K562 (cell line): Measurements from ENCODE around the gene SRRT. TPM values are rescaled to one million over a fixed set of nuclear protein-coding genes. Genes with fewer than 3 reads are reported as not detected.

ENCODE experiments used
- ARID4B ChIP-seq: sonication (generic); formaldehyde crosslinking; IDR thresholded peaks from 2 replicates; pipeline ENCODE4 v1.8.0; 2022; ENCODE audit warnings: mild to moderate bottlenecking, missing genetic modification reagents
- ATF2 ChIP-seq: sonication (generic); formaldehyde crosslinking; IDR thresholded peaks from 2 replicates; pipeline ENCODE4 v1.8.1; 2022; ENCODE audit warnings: missing genetic modification reagents
- BRD4 ChIP-seq: fragments of 200-600 bp; sonication (generic); IDR thresholded peaks from 2 replicates; pipeline ENCODE4 v1.6.1; 2017; ENCODE audit warnings: inconsistent platforms
- CTBP1 ChIP-seq: fragments of 450-650 bp; IDR thresholded peaks from 2 replicates; pipeline ENCODE4 v1.6.1; 2016; ENCODE audit warnings: borderline replicate concordance
- FOXA1 ChIP-seq: fragments of 450-650 bp; IDR thresholded peaks from 2 replicates; pipeline ENCODE4 v1.6.1; 2016; ENCODE audit warnings: mild to moderate bottlenecking, borderline replicate concordance
- FOXP1 ChIP-seq: sonication (generic); formaldehyde crosslinking; IDR thresholded peaks from 2 replicates; pipeline ENCODE4 v1.8.0; 2022; ENCODE audit warnings: mild to moderate bottlenecking, missing genetic modification reagents
- GTF2F1 ChIP-seq: IDR thresholded peaks from 2 replicates; pipeline ENCODE4 v1.6.1; 2011; ENCODE audit warnings: low read depth, low read length, improper control_type of control experiment
- HMG20A ChIP-seq: fragments of 450-650 bp; formaldehyde crosslinking; conservative IDR thresholded peaks from 2 replicates; pipeline ENCODE4 v1.4.0; 2020; ENCODE audit warnings: mild to moderate bottlenecking, mixed read lengths
- ILF3 ChIP-seq: fragments of 450-650 bp; IDR thresholded peaks from 2 replicates; pipeline ENCODE4 v1.6.1; 2018; ENCODE audit warnings: antibody characterized with exemption, mild to moderate bottlenecking, moderate library complexity, borderline replicate concordance
- STAT5A ChIP-seq: IDR thresholded peaks from 2 replicates; pipeline ENCODE4 v1.6.1; 2012; ENCODE audit warnings: low read length, inconsistent platforms, borderline replicate concordance
- TOE1 ChIP-seq, 2 experiments: fragments of 450-650 bp in 1 of 2; sonication (generic) in 1 of 2; formaldehyde crosslinking in 1 of 2; IDR thresholded peaks; 2 replicates each; pipeline versions ENCODE4 v1.7.1 to v1.8.0; 2016 to 2022; ENCODE audit warnings: borderline replicate concordance in 2 of 2, mild to moderate bottlenecking in 2 of 2, antibody characterized with exemption in 1 of 2, inconsistent platforms in 1 of 2, low read depth in 1 of 2, missing genetic modification reagents in 1 of 2, moderate library complexity in 1 of 2
- ZNF232 ChIP-seq: sonication (generic); formaldehyde crosslinking; IDR thresholded peaks from 2 replicates; pipeline ENCODE4 v1.8.0; 2022; ENCODE audit warnings: mild to moderate bottlenecking, missing genetic modification reagents
- ZNF699 ChIP-seq: fragments of 250-450 bp; sonication (Bioruptor Pico); IDR thresholded peaks from 2 replicates; pipeline ENCODE4 v1.8.0; 2021; ENCODE audit warnings: mild to moderate bottlenecking, moderate library complexity; ENCODE audit not compliant: insufficient replicate concordance
- ZNF830 ChIP-seq: fragments of 250-450 bp; sonication (Bioruptor Pico); IDR thresholded peaks from 2 replicates; pipeline ENCODE4 v1.5.0; 2021; ENCODE audit warnings: mild to moderate bottlenecking
- polyA plus RNA-seq, 8 experiments: library from polyadenylated mRNA; depleted of rRNA in 4 of 8; stranded (reverse) in 5 of 8; unstranded in 3 of 8; fragments of >200 nt; fragmentation: Nextera tagmentation in 2 of 8; fragmentation: Illumina TruSeq in 1 of 8; extraction: Ambion mirVana in 2 of 8; extraction: Trizol in 1 of 8; gene quantifications; 2 replicates each; pipeline versions ENCODE4 v1.2.1 to v1.2.3, GENCODE V29; 2011 to 2014; ENCODE audit warnings: inconsistent platforms in 1 of 8, missing spikeins in 1 of 8
- total RNA-seq, 7 experiments: library from RNA; depleted of rRNA in 6 of 7; stranded (reverse); fragments of >200 nt in 6 of 7; fragmentation: Illumina TruSeq in 2 of 7; extraction: Trizol in 2 of 7; gene quantifications; 2 replicates each; pipeline versions ENCODE4 v1.2.1 to v1.2.3, GENCODE V29; 2011 to 2021; ENCODE audit warnings: low replicate concordance in 1 of 7
- TF ChIP-seq, protein P1 (sequence below): fragments of 250-450 bp; sonication (Bioruptor Pico); IDR thresholded peaks from 2 replicates; pipeline ENCODE4 v1.4.0; 2020; ENCODE audit warnings: mild to moderate bottlenecking, moderate library complexity
- TF ChIP-seq, protein P2 (sequence below): fragments of 200-800 bp; sonication (Bioruptor generic); IDR thresholded peaks from 2 replicates; pipeline ENCODE4 v1.6.1; 2017; ENCODE audit warnings: missing genetic modification characterization, missing compliant biosample characterization

Gene SRRT
- total and polyA plus RNA-seq, 9 of the 15 experiments (the other 6 are each of a cell fraction or from before 2014, with no cell fraction given), result 10.3 to 263 (median 84.4) TPM

DNA sequence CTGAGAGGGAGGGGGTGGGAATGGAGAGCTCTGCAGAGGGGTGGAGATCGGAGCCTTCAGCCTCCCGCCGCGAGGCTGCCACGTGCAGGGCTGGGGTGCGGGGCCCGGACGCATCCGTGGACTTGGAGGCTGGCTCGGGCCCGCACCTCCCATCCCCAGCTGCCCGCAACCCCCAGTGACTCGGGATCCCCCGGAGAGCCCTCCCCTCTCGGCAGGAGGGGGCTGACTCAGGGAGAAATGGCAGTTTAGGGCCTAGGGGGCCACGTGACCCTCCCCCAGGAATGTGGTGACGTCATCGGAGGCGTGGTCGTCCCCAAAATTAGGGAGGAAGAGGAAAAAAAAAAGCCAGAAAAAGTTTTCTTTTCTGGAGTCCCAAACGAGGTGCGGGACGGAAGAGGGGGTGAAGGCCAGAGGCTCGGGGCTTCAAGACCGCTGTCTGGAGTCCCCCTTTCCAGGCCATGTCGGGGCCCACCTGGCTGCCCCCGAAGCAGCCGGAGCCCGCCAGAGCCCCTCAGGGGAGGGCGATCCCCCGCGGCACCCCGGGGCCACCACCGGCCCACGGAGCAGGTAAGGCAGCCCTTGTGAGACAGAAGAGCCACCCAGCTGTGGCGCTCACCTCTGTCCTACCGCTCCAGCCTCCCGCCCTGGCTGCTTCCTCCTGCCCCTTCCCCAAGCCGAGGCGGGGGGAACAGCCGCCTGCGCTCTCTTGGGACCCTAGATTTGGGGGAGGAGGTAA lies 7.7 kb upstream of the SRRT start, which contains the start of gene TRIP6 (continued):
- peak; percentile 29; the same call in 1 of the 2 replicates for TF ChIP-seq ARID4B (CRISPR knock-in tag)
- no peak for TF ChIP-seq ZNF830 (CRISPR knock-in tag)
- TF ChIP-seq, protein P1, sequence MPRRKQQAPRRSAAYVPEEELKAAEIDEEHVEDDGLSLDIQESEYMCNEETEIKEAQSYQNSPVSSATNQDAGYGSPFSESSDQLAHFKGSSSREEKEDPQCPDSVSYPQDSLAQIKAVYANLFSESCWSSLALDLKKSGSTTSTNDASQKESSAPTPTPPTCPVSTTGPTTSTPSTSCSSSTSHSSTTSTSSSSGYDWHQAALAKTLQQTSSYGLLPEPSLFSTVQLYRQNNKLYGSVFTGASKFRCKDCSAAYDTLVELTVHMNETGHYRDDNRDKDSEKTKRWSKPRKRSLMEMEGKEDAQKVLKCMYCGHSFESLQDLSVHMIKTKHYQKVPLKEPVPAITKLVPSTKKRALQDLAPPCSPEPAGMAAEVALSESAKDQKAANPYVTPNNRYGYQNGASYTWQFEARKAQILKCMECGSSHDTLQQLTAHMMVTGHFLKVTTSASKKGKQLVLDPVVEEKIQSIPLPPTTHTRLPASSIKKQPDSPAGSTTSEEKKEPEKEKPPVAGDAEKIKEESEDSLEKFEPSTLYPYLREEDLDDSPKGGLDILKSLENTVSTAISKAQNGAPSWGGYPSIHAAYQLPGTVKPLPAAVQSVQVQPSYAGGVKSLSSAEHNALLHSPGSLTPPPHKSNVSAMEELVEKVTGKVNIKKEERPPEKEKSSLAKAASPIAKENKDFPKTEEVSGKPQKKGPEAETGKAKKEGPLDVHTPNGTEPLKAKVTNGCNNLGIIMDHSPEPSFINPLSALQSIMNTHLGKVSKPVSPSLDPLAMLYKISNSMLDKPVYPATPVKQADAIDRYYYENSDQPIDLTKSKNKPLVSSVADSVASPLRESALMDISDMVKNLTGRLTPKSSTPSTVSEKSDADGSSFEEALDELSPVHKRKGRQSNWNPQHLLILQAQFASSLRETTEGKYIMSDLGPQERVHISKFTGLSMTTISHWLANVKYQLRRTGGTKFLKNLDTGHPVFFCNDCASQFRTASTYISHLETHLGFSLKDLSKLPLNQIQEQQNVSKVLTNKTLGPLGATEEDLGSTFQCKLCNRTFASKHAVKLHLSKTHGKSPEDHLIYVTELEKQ, result no peak
- TF ChIP-seq CTBP1, result peak; percentile 71; the same call in 1 of the 2 replicates
- no peak for TF ChIP-seq STAT5A
- TF ChIP-seq, protein P2, sequence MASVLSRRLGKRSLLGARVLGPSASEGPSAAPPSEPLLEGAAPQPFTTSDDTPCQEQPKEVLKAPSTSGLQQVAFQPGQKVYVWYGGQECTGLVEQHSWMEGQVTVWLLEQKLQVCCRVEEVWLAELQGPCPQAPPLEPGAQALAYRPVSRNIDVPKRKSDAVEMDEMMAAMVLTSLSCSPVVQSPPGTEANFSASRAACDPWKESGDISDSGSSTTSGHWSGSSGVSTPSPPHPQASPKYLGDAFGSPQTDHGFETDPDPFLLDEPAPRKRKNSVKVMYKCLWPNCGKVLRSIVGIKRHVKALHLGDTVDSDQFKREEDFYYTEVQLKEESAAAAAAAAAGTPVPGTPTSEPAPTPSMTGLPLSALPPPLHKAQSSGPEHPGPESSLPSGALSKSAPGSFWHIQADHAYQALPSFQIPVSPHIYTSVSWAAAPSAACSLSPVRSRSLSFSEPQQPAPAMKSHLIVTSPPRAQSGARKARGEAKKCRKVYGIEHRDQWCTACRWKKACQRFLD (CRISPR knock-in tag), result peak; percentile 53; the same call in 1 of the 2 replicates
- no peak for TF ChIP-seq GTF2F1
- peak; percentile 93; the same call in 1 of the 2 replicates for TF ChIP-seq ATF2 (CRISPR knock-in tag)
- TF ChIP-seq FOXP1 (CRISPR knock-in tag), result 0 out of 2 replicates have a peak, but pooled peaks have one; percentile 24
- TF ChIP-seq HMG20A (CRISPR knock-in tag), result no peak
- no peak for TF ChIP-seq ZNF699
- TF ChIP-seq ZNF232 (CRISPR knock-in tag), result no peak
- TF ChIP-seq TOE1 (IDR thresholded peaks at IDR 0.05; ENCODE audit: borderline replicate concordance), result peak; percentile 94
- TF ChIP-seq TOE1 (CRISPR knock-in tag; IDR thresholded peaks at IDR 0.05; ENCODE audit: borderline replicate concordance, low read depth), result no peak
- peak; percentile 82 for TF ChIP-seq BRD4
- no peak for TF ChIP-seq FOXA1
- TF ChIP-seq ILF3, result no peak
